ENCODE data around the gene OAS2. TPM values are rescaled to one million over a fixed set of nuclear protein-coding genes. Genes with fewer than 3 reads are reported as not detected.

Gene OAS2
- total and polyA plus RNA-seq, 8 donors = 0.79 to 3.9 (median 1.2) TPM

DNA sequence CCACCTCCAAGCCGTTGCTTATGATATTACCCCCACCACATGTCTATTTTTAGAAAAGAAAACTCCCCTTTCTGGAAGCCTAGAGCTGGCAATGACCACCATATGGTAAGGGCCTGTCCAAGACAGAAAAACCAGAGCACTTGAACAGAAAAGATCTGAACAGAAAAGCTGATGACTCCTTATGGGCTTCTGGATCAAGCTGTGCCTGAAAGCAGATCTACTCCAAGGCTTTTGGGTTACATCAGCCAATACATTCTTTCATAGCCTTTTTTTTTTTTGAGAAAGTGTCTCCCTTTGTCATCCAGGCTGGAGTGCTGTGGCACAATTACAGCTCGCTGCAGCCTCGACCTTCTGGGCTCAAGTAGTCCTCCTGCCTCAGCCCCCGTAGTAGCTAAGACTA lies 16.8 kb upstream of the OAS2 start:
- WGBS, 2 donors = 91 to 96% methylated on average over 4 of the region's 4 CpGs
- H3K4me1 ChIP-seq = no peaks in the 10 kb centered on the region
- no peak overlapping the region for H3K27ac ChIP-seq
- peaks cover 0 to 7% (median 0%) of the 10 kb centered on the region in 3 donors for H3K36me3 ChIP-seq
- TF ChIP-seq CTCF (IDR thresholded peaks at IDR 0.05) = no peak
- H3K9me3 ChIP-seq = no peaks in the 10 kb centered on the region
- FAIRE-seq (no peak), DNase-seq (no peak), ATAC-seq (no peak)
- H3K27me3 ChIP-seq = no peaks in the 10 kb centered on the region
- intact Hi-C loops (cut with DNase I) = no loop called here
- H3K4me3 ChIP-seq = no peak overlapping the region

- intact Hi-C loops (cut with DNase I) = no loop called here
- H3K27ac ChIP-seq = no peak overlapping the region
- peaks cover 0 to 7% (median 0%) of the 10 kb centered on the region in 3 donors for H3K36me3 ChIP-seq
- ATAC-seq = no peak
- no peaks in the 10 kb centered on the region for H3K27me3 ChIP-seq
- no peak overlapping the region for H3K4me3 ChIP-seq
- H3K9me3 ChIP-seq = no peaks in the 10 kb centered on the region
- 94 to 95% methylated on average over 7 of the region's 7 CpGs for WGBS, 2 donors
- FAIRE-seq = no peak
- no peak for TF ChIP-seq CTCF (IDR thresholded peaks at IDR 0.05)
- no peaks in the 10 kb centered on the region for H3K4me1 ChIP-seq
- DNase-seq = no peak
These were observed 15.8 kb upstream of the OAS2 start for GRCh38 chr12:112962561-112962960.

- WGBS, 2 donors = 90 to 92% methylated on average over 14 of the region's 14 CpGs
- Histone ChIP-seq H3K9me3 (no peaks in the 10 kb centered on the region), H3K27me3 (no peaks in the 10 kb centered on the region), H3K27ac (no peak overlapping the region), H3K36me3 (peaks cover 0 to 7% (median 0%) of the 10 kb centered on the region in 3 donors), H3K4me1 (no peaks in the 10 kb centered on the region), H3K4me3 (no peak overlapping the region)
- FAIRE-seq (no peak), DNase-seq (no peak), ATAC-seq (no peak)
- TF ChIP-seq CTCF (IDR thresholded peaks at IDR 0.05) = no peak
- intact Hi-C loops (cut with DNase I) = no loop called here
These were observed 15.0 kb upstream of the OAS2 start for GRCh38 chr12:112963227-112963861.

GRCh38 chr12:112964067-112964670 lies 14.2 kb upstream of the OAS2 start:
- Histone ChIP-seq H3K4me1 (no peaks in the 10 kb centered on the region), H3K27ac (no peak overlapping the region), H3K36me3 (peaks cover 0 to 7% (median 0%) of the 10 kb centered on the region in 3 donors), H3K27me3 (no peaks in the 10 kb centered on the region), H3K4me3 (no peak overlapping the region), H3K9me3 (no peaks in the 10 kb centered on the region)
- no peak for DNase-seq
- no peak for ATAC-seq
- FAIRE-seq = no peak
- TF ChIP-seq CTCF (IDR thresholded peaks at IDR 0.05) = no peak
- intact Hi-C loops (cut with DNase I) = no loop called here
- 89 to 94% methylated on average over 6 of the region's 6 CpGs for WGBS, 2 donors

DNA sequence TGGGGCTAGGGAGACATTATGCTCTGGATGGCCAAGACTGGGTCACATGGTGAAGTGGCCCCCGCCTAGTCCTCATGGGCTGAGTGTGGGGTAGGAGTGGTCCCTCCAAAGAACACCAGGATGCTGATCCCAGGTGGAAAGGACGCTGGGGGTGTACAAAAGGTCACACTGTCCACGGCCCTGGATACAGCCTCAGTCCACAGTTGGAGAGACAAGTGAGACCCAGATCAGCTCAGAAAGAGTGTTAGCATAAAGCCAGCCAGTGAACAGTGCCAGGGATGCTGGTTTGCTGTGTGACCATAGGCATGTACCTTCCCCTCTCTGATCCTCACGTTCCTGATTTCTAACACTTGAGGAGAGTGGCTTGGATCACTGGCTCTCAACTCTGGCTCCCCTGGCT lies 13.4 kb upstream of the OAS2 start:
- ATAC-seq (no peak), DNase-seq (no peak), FAIRE-seq (no peak)
- WGBS, 2 donors = 90 to 92% methylated on average over 4 of the region's 4 CpGs
- Histone ChIP-seq H3K4me1 (no peaks in the 10 kb centered on the region), H3K36me3 (peaks cover 0 to 7% (median 0%) of the 10 kb centered on the region in 3 donors), H3K9me3 (no peaks in the 10 kb centered on the region), H3K4me3 (no peak overlapping the region), H3K27me3 (no peaks in the 10 kb centered on the region), H3K27ac (no peak overlapping the region)
- intact Hi-C loops (cut with DNase I) = no loop called here
- TF ChIP-seq CTCF (IDR thresholded peaks at IDR 0.05) = no peak

Measured in pancreas (tissue), 10 donors.